ENCODE results near the gene LUC7L2. TPM values are rescaled to one million over a fixed set of nuclear protein-coding genes. Genes with fewer than 3 reads are reported as not detected.

Gene LUC7L2
- total and polyA plus RNA-seq, 9 of the 15 experiments (the other 6 are each of a cell fraction or from before 2014, with no cell fraction given), result 56.1 to 207 (median 141) TPM

DNA sequence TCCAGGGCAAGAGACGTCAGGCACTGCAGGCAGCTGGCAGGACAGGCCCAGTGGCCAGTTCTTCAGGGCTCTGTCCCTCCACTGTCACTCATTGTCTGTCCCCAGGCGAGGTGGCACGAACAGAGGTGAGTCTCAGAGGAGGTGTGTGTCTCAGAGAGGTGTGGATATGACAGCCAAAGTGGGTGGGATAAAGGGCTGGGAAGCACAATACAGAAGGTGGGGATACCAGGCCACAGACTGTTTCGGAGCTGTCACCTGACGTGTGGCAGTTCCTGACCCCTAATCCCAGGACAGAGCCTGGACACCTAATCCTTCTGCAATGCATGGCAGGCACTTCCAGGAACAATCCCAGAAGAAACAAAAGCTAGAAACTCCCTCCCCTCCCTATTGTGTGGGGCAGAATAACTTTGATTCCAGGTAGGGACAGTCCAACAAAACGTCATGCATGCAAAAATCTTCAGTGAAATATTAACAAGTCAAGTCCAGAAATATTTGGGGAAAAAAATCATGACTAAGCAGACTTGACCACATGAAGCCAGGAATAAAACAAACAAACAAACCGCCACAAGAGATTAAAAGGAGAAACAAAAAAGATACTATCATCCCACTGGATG is 112.2 kb downstream of the LUC7L2 start (continued):
- TF ChIP-seq SIN3B (IDR thresholded peaks at IDR 0.05; ENCODE audit: low read depth), result no peak
- no peak for TF ChIP-seq SIX5 (IDR thresholded peaks at IDR 0.05; ENCODE audit: borderline replicate concordance in 1 of 2, insufficient read depth in 1 of 2, low read depth in 1 of 2, low read length in 2 of 2)
- TF ChIP-seq, protein P1, sequence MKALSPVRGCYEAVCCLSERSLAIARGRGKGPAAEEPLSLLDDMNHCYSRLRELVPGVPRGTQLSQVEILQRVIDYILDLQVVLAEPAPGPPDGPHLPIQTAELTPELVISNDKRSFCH (CRISPR knock-in tag; IDR thresholded peaks at IDR 0.05), result no peak
- TF ChIP-seq, protein P1 (tag; IDR thresholded peaks at IDR 0.05), result no peak
- TF ChIP-seq, protein P2, sequence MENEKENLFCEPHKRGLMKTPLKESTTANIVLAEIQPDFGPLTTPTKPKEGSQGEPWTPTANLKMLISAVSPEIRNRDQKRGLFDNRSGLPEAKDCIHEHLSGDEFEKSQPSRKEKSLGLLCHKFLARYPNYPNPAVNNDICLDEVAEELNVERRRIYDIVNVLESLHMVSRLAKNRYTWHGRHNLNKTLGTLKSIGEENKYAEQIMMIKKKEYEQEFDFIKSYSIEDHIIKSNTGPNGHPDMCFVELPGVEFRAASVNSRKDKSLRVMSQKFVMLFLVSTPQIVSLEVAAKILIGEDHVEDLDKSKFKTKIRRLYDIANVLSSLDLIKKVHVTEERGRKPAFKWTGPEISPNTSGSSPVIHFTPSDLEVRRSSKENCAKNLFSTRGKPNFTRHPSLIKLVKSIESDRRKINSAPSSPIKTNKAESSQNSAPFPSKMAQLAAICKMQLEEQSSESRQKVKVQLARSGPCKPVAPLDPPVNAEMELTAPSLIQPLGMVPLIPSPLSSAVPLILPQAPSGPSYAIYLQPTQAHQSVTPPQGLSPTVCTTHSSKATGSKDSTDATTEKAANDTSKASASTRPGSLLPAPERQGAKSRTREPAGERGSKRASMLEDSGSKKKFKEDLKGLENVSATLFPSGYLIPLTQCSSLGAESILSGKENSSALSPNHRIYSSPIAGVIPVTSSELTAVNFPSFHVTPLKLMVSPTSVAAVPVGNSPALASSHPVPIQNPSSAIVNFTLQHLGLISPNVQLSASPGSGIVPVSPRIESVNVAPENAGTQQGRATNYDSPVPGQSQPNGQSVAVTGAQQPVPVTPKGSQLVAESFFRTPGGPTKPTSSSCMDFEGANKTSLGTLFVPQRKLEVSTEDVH (IDR thresholded peaks at IDR 0.05; ENCODE audit: low read depth, partially characterized antibody), result no peak
- TF ChIP-seq ZNF699 (CRISPR knock-in tag; IDR thresholded peaks at IDR 0.05; ENCODE audit: insufficient replicate concordance), result no peak
- TF ChIP-seq, protein P3, sequence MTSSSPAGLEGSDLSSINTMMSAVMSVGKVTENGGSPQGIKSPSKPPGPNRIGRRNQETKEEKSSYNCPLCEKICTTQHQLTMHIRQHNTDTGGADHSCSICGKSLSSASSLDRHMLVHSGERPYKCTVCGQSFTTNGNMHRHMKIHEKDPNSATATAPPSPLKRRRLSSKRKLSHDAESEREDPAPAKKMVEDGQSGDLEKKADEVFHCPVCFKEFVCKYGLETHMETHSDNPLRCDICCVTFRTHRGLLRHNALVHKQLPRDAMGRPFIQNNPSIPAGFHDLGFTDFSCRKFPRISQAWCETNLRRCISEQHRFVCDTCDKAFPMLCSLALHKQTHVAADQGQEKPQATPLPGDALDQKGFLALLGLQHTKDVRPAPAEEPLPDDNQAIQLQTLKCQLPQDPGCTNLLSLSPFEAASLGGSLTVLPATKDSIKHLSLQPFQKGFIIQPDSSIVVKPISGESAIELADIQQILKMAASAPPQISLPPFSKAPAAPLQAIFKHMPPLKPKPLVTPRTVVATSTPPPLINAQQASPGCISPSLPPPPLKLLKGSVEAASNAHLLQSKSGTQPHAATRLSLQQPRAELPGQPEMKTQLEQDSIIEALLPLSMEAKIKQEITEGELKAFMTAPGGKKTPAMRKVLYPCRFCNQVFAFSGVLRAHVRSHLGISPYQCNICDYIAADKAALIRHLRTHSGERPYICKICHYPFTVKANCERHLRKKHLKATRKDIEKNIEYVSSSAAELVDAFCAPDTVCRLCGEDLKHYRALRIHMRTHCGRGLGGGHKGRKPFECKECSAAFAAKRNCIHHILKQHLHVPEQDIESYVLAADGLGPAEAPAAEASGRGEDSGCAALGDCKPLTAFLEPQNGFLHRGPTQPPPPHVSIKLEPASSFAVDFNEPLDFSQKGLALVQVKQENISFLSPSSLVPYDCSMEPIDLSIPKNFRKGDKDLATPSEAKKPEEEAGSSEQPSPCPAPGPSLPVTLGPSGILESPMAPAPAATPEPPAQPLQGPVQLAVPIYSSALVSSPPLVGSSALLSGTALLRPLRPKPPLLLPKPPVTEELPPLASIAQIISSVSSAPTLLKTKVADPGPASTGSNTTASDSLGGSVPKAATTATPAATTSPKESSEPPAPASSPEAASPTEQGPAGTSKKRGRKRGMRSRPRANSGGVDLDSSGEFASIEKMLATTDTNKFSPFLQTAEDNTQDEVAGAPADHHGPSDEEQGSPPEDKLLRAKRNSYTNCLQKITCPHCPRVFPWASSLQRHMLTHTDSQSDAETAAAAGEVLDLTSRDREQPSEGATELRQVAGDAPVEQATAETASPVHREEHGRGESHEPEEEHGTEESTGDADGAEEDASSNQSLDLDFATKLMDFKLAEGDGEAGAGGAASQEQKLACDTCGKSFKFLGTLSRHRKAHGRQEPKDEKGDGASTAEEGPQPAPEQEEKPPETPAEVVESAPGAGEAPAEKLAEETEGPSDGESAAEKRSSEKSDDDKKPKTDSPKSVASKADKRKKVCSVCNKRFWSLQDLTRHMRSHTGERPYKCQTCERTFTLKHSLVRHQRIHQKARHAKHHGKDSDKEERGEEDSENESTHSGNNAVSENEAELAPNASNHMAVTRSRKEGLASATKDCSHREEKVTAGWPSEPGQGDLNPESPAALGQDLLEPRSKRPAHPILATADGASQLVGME (CRISPR knock-in tag; IDR thresholded peaks at IDR 0.05), result no peak
- TF ChIP-seq, protein P4, sequence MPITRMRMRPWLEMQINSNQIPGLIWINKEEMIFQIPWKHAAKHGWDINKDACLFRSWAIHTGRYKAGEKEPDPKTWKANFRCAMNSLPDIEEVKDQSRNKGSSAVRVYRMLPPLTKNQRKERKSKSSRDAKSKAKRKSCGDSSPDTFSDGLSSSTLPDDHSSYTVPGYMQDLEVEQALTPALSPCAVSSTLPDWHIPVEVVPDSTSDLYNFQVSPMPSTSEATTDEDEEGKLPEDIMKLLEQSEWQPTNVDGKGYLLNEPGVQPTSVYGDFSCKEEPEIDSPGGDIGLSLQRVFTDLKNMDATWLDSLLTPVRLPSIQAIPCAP (CRISPR knock-in tag; IDR thresholded peaks at IDR 0.05; ENCODE audit: borderline replicate concordance), result no peak
- TF ChIP-seq, protein P5, sequence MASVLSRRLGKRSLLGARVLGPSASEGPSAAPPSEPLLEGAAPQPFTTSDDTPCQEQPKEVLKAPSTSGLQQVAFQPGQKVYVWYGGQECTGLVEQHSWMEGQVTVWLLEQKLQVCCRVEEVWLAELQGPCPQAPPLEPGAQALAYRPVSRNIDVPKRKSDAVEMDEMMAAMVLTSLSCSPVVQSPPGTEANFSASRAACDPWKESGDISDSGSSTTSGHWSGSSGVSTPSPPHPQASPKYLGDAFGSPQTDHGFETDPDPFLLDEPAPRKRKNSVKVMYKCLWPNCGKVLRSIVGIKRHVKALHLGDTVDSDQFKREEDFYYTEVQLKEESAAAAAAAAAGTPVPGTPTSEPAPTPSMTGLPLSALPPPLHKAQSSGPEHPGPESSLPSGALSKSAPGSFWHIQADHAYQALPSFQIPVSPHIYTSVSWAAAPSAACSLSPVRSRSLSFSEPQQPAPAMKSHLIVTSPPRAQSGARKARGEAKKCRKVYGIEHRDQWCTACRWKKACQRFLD (CRISPR knock-in tag; IDR thresholded peaks at IDR 0.05), result no peak
- TF ChIP-seq ZNF133 (CRISPR knock-in tag; IDR thresholded peaks at IDR 0.05), result no peak
- TF ChIP-seq BDP1 (IDR thresholded peaks at IDR 0.05; ENCODE audit: insufficient read depth, insufficient read length), result no peak
- TF ChIP-seq, protein P6, sequence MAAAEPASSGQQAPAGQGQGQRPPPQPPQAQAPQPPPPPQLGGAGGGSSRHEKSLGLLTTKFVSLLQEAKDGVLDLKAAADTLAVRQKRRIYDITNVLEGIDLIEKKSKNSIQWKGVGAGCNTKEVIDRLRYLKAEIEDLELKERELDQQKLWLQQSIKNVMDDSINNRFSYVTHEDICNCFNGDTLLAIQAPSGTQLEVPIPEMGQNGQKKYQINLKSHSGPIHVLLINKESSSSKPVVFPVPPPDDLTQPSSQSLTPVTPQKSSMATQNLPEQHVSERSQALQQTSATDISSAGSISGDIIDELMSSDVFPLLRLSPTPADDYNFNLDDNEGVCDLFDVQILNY (CRISPR knock-in tag; IDR thresholded peaks at IDR 0.05), result 0 out of 2 replicates have a peak, but pooled peaks have one; percentile 52
- TF ChIP-seq SAP30 (IDR thresholded peaks at IDR 0.05; ENCODE audit: borderline replicate concordance, insufficient read depth, low read depth, low read length, poor library complexity, severe bottlenecking), result no peak
- peak; percentile 92 for TF ChIP-seq C11orf30 (IDR thresholded peaks at IDR 0.05; ENCODE audit: low read depth)
